HFF-Myc (cell line): ENCODE data around the gene KCNE3.

Source experiments
- DNase-seq: peaks from one replicate; pipeline ENCODE4 v3.0.0-alpha.2; 2011; ENCODE audit warnings: low read depth; ENCODE audit errors: extremely low read depth
- H3K4me3 ChIP-seq: replicated peaks from 2 replicates; pipeline ENCODE4 v1.5.1; 2011; ENCODE audit warnings: low read depth, mild to moderate bottlenecking, control low read depth, low read length
- TF ChIP-seq, protein P1 (sequence below): IDR thresholded peaks from 2 replicates; pipeline ENCODE4 v1.5.1; 2012; ENCODE audit warnings: mild to moderate bottlenecking, low read depth, low read length, control low read depth; ENCODE audit errors: missing control alignments

The KCNE3 gene

DNA sequence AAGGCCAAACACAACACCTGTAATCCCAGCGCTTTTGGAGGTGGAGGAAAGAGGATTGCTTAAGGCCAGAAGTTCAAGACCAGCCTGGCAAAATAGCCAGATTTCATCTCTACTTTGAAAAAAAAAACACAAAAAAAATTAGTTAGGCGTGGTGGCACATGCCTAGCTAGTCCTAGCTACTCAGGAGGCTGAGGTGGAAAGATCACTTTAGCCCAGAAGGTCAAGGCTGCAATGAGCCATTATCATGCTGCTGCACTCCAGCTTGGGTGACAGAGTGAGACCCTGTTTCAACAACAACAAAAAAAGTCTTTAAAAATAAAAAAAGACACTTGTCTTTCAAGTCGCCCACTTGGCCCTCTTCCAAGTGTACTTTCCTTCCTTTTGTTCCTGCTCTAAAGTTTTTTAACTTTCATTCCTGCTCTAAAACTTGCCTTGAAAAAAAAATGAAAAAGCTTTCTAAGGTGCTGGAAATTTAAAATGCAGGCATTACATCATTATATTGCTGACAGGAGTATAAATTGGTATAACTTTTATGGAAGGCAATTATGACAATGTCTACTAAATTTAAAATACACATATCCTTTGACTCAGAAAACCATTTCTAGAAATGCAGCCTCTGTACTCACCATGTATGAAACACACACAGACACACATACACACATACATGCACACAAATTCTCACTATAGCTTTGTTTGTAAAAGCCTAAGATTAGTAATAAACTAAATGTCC lies 13.5 kb upstream of the KCNE3 start:
- TF ChIP-seq, protein P1, sequence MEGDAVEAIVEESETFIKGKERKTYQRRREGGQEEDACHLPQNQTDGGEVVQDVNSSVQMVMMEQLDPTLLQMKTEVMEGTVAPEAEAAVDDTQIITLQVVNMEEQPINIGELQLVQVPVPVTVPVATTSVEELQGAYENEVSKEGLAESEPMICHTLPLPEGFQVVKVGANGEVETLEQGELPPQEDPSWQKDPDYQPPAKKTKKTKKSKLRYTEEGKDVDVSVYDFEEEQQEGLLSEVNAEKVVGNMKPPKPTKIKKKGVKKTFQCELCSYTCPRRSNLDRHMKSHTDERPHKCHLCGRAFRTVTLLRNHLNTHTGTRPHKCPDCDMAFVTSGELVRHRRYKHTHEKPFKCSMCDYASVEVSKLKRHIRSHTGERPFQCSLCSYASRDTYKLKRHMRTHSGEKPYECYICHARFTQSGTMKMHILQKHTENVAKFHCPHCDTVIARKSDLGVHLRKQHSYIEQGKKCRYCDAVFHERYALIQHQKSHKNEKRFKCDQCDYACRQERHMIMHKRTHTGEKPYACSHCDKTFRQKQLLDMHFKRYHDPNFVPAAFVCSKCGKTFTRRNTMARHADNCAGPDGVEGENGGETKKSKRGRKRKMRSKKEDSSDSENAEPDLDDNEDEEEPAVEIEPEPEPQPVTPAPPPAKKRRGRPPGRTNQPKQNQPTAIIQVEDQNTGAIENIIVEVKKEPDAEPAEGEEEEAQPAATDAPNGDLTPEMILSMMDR: no peak
- no peak overlapping the region for H3K4me3 ChIP-seq
- no peak for DNase-seq

DNA sequence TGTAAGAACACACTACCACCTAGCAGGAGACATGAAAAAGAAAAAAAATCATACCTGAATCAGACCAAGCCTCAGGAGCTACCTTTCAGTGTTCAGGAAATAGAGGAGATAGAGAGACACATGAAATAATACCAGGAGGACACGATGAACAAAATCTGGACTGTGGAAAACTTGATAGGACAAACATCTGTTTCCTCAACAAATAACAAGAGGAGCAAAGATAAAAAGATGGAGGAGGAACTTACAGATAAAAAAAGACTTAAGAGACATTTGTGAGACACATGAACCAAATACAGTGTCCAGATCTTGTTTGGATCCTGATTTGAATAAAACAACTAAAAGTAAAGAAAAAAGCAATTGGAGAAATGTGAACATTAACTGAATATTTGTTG lies 12.4 kb upstream of the KCNE3 start:
- H3K4me3 ChIP-seq: no peak overlapping the region
- TF ChIP-seq, protein P1: no peak
- no peak for DNase-seq

DNA sequence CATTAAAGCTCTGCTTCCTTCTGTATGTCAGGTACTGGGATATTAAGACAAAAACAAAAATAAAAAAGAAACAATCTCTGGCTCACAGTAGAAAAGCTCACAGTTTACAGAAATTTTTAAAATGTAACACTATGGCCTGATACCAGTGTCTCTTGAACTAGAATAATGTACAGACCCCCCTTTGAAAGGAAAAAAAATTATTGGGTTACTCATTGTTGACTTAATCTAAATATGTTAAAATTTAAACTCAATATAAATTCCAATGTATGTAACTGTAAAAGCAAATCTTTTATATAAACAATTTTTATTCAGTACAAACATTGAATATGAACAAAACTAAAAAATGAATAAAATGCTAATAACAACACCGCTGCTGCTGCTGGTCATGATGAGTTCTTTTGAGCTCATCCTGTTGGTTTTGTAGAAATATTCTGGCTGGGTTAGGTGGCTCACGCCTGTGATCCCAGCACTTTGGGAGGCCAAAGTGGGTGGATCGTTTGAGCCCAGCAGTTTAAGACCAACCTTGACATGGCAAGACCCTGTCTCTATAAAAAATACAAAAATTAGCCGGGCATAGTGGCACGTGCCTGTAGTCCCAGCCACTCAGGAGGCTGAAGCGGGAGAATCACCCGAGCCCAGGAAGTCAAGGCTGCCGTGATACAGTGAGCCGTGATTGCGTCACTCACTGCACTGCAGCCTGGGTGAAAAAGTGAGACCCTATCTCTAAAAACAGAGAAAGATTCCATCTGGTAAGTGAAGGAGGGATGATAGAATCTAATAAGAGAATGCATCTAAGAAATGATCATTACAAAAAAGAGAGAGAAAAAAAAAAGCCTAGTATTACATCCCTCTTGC lies 11.8 kb upstream of the KCNE3 start:
- H3K4me3 ChIP-seq: no peak overlapping the region
- no peak for DNase-seq
- TF ChIP-seq, protein P1: no peak

DNA sequence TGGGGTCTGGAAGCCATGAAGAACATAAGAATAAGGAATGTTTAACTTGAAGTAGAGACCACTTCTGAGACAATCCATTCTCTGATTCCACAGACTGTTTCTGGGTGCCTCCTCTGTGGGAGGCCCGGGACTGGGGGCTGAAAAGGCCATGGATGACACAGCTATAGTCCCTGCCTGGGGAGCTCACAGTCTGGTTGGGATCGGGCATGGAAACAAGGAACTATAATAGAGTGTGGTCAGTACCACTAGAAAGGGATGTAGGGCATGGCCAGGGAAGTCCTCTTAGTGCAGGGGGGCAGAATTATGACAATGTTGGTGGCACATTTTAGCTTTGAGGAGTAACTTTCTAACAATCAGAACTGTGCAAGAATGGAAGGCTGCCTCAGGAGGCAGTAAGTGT lies 9.2 kb upstream of the KCNE3 start:
- no peak for DNase-seq
- TF ChIP-seq, protein P1: no peak
- no peak overlapping the region for H3K4me3 ChIP-seq

DNA sequence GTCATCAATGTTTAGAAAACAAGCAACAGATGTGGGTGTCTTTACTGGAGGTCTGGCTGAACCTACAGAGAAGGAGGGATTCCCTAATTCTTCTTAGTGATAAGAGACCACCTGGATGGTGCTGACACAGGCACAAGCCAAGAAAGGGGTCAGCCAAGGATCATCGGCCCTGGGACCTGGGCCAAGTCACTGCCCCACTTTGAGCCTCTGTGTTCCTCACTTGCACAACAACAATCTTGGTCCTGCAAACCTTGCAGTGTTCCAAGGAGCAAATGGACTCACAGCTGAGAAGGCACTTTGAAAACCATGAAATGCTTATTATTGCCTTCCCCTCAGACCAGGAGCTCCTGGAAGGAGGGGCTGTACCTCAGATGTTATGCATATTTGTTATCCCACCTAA lies 7.0 kb upstream of the KCNE3 start:
- no peak for DNase-seq
- TF ChIP-seq, protein P1: no peak
- no peak overlapping the region for H3K4me3 ChIP-seq

DNA sequence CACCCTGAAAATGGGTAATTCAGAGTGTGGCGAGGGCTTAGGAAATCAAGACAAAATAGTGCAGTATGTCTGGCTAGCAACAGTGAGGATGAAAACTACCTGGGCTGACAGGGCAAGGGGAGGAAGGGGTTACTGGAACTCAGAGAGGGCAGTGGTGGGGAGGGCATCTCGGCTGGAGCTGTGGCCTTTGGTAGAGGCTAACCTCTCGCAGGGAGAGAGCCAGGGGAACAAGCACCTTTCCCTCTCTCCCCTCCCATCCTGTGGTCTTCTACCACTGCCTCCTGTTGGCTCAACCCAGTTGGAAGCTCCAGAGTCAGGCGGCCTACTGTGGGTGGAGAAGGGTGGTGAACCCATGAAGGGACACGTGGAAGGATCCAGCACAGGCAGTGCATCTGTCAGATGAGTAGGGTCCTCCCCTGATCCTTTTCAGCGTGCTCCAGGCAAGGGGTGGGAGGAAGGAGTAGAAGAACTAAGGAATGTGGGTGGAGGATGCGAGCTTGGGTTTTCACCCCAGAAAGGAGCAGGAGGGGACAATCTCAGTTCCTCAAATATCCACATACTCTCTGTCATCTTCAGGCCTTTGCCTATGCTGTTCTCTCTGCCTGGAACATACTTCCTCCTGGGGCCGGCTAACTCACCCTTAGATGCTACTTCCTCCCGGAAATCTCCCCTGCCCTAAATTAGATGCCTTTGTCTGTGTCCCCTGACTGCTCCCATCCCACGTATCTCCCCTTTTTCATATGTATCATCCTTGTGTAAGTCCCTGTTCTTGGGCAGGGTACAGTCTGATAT lies 6.2 kb upstream of the KCNE3 start:
- DNase-seq: no peak
- H3K4me3 ChIP-seq: no peak overlapping the region
- TF ChIP-seq, protein P1: no peak
